ENCODE data around the gene CCNB2. TPM values are rescaled to one million over a fixed set of nuclear protein-coding genes. Genes with fewer than 3 reads are reported as not detected.

The CCNB2 gene
- total RNA-seq, 1 experiment from 2014 or later, result 129 TPM

DNA sequence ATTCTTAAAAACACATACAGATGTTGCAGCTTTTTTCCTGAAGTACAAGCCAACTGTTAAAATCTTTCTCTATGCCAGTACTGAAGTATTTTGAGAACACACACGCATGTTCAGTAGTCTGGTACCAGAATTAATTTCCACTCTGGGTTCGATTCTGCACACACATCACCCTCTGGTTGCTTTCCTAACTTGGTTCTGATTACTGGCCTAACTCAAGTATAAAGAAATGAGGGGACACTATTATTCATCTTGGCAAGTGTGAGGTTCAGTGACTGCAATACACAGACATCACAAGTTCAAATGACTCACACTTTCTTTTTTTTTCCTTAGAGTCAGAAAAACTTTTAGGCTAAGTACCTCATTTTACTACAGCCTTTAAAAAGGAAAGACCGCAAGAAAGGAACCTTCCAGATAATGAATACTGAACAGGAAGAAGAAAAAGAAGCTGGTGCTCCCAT lies 64.3 kb downstream of the CCNB2 start:
- ChIA-PET POLR2A (ENCODE audit: low non-redundant PET) (no interaction called here), CTCF (no interaction called here)
- DNase-seq (ENCODE audit: low spot score), result no peak
- H3K36me3 ChIP-seq (ENCODE audit: insufficient read depth, low read length, poor library complexity, severe bottlenecking), result no peaks in the 10 kb centered on the region
- no TSS peak for BruUV-seq (replicated peaks)
- intact Hi-C loops (cut with micrococcal nuclease; ENCODE audit: unreplicated experiment), result no loop called here
- no peaks in the 10 kb centered on the region for H3K9me3 ChIP-seq (ENCODE audit: low read depth, low read length, poor library complexity, severe bottlenecking)
- no peak for TF ChIP-seq EZH2 (IDR thresholded peaks at IDR 0.05; ENCODE audit: borderline replicate concordance, low read depth, low read length, poor library complexity, severe bottlenecking)
- TF ChIP-seq, protein P1, sequence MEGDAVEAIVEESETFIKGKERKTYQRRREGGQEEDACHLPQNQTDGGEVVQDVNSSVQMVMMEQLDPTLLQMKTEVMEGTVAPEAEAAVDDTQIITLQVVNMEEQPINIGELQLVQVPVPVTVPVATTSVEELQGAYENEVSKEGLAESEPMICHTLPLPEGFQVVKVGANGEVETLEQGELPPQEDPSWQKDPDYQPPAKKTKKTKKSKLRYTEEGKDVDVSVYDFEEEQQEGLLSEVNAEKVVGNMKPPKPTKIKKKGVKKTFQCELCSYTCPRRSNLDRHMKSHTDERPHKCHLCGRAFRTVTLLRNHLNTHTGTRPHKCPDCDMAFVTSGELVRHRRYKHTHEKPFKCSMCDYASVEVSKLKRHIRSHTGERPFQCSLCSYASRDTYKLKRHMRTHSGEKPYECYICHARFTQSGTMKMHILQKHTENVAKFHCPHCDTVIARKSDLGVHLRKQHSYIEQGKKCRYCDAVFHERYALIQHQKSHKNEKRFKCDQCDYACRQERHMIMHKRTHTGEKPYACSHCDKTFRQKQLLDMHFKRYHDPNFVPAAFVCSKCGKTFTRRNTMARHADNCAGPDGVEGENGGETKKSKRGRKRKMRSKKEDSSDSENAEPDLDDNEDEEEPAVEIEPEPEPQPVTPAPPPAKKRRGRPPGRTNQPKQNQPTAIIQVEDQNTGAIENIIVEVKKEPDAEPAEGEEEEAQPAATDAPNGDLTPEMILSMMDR (conservative IDR thresholded peaks at IDR 0.05; ENCODE audit: low read depth, low read length), result no peak
- H3K27me3 ChIP-seq (replicated peaks; ENCODE audit: insufficient read depth, low read depth, low read length, poor library complexity), result no peaks in the 10 kb centered on the region
- H3K4me1 ChIP-seq (ENCODE audit: insufficient read depth, low read length, poor library complexity, severe bottlenecking), result no peaks in the 10 kb centered on the region
- no peak overlapping the region for H3K27ac ChIP-seq (ENCODE audit: low read depth, low read length, poor library complexity, severe bottlenecking)
- H3K4me3 ChIP-seq (ENCODE audit: low read depth, low read length, poor library complexity, severe bottlenecking), result no peak overlapping the region

GRCh38 chr15:59170295-59171066 lies 65.5 kb downstream of the CCNB2 start:
- intact Hi-C loops (cut with micrococcal nuclease; ENCODE audit: unreplicated experiment), result no loop called here
- POLR2A ChIA-PET (ENCODE audit: low non-redundant PET), result no interaction called here
- no peak overlapping the region for H3K4me3 ChIP-seq (ENCODE audit: low read depth, low read length, poor library complexity, severe bottlenecking)
- CTCF ChIA-PET, result no interaction called here
- no peaks in the 10 kb centered on the region for H3K9me3 ChIP-seq (ENCODE audit: low read depth, low read length, poor library complexity, severe bottlenecking)
- BruUV-seq (replicated peaks), result no TSS peak
- no peak for DNase-seq (ENCODE audit: low spot score)
- H3K27me3 ChIP-seq (replicated peaks; ENCODE audit: insufficient read depth, low read depth, low read length, poor library complexity), result no peaks in the 10 kb centered on the region
- TF ChIP-seq, protein P1 (conservative IDR thresholded peaks at IDR 0.05; ENCODE audit: low read depth, low read length), result no peak
- TF ChIP-seq EZH2 (IDR thresholded peaks at IDR 0.05; ENCODE audit: borderline replicate concordance, low read depth, low read length, poor library complexity, severe bottlenecking), result no peak
- no peak overlapping the region for H3K27ac ChIP-seq (ENCODE audit: low read depth, low read length, poor library complexity, severe bottlenecking)
- H3K36me3 ChIP-seq (ENCODE audit: insufficient read depth, low read length, poor library complexity, severe bottlenecking), result no peaks in the 10 kb centered on the region
- no peaks in the 10 kb centered on the region for H3K4me1 ChIP-seq (ENCODE audit: insufficient read depth, low read length, poor library complexity, severe bottlenecking)

DNA sequence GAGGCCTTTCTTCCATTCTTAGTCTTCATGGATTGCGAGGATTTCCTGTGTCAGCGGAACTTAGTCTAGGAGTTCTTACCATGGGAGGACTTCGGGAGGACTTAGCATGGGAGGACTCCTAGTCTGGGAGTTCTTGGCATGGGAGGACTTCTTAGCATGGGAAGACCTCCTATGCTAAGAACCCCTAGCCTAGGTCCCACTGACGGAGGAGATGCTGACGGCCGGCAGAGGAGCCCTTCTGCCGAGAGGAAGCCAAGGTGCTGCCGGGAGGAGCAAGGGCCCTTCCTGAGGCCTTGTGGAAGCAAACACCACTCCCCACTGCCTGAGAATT lies 66.1 kb downstream of the CCNB2 start:
- intact Hi-C loops (cut with micrococcal nuclease; ENCODE audit: unreplicated experiment), result no loop called here
- BruUV-seq (replicated peaks), result no TSS peak
- Histone ChIP-seq H3K36me3 (ENCODE audit: insufficient read depth, low read length, poor library complexity, severe bottlenecking) (no peaks in the 10 kb centered on the region), H3K27me3 (replicated peaks; ENCODE audit: insufficient read depth, low read depth, low read length, poor library complexity) (no peaks in the 10 kb centered on the region), H3K4me1 (ENCODE audit: insufficient read depth, low read length, poor library complexity, severe bottlenecking) (no peaks in the 10 kb centered on the region), H3K27ac (ENCODE audit: low read depth, low read length, poor library complexity, severe bottlenecking) (no peak overlapping the region), H3K9me3 (ENCODE audit: low read depth, low read length, poor library complexity, severe bottlenecking) (no peaks in the 10 kb centered on the region), H3K4me3 (ENCODE audit: low read depth, low read length, poor library complexity, severe bottlenecking) (no peak overlapping the region)
- no peak for TF ChIP-seq EZH2 (IDR thresholded peaks at IDR 0.05; ENCODE audit: borderline replicate concordance, low read depth, low read length, poor library complexity, severe bottlenecking)
- ChIA-PET CTCF (no interaction called here), POLR2A (ENCODE audit: low non-redundant PET) (no interaction called here)
- no peak for DNase-seq (ENCODE audit: low spot score)
